Neuronal stem cell (in vitro differentiated cells): ENCODE data around the gene CNTNAP2.

Experiments used
- DNase-seq: peaks from one replicate; pipeline ENCODE4 v3.0.0-alpha.2; 2013; ENCODE audit warnings: low spot score
- H2AFZ ChIP-seq: one replicate; pipeline ENCODE4 v1.6.1; 2013; ENCODE audit warnings: mild to moderate bottlenecking, low read length, inconsistent platforms
- H2AK5ac ChIP-seq: 2 replicates; pipeline ENCODE4 v1.6.1; 2013; ENCODE audit warnings: low read depth, mild to moderate bottlenecking, inconsistent platforms, low read length, moderate library complexity, mixed read lengths
- H2BK120ac ChIP-seq: 2 replicates; pipeline ENCODE4 v1.6.1; 2013; ENCODE audit warnings: low read depth, mild to moderate bottlenecking, inconsistent platforms, low read length, moderate library complexity, mixed read lengths
- H2BK12ac ChIP-seq: one replicate; pipeline ENCODE4 v1.6.1; 2013; ENCODE audit warnings: low read length, inconsistent platforms
- H2BK15ac ChIP-seq: 2 replicates; pipeline ENCODE4 v1.6.1; 2013; ENCODE audit warnings: mild to moderate bottlenecking, low read length, inconsistent platforms, mixed read lengths
- H2BK5ac ChIP-seq: one replicate; pipeline ENCODE4 v1.6.1; 2013; ENCODE audit warnings: inconsistent platforms, mild to moderate bottlenecking, low read length, moderate library complexity
- H3K14ac ChIP-seq: one replicate; pipeline ENCODE4 v1.6.1; 2013; ENCODE audit warnings: low read length, inconsistent platforms
- H3K18ac ChIP-seq: 2 replicates; pipeline ENCODE4 v1.6.1; 2013; ENCODE audit warnings: low read length, inconsistent platforms
- H3K23ac ChIP-seq: 2 replicates; pipeline ENCODE4 v1.6.1; 2013; ENCODE audit warnings: low read depth, mild to moderate bottlenecking, mixed read lengths, low read length, inconsistent platforms; ENCODE audit not compliant: poor library complexity
- H3K27ac ChIP-seq: replicated peaks from 3 replicates; pipeline ENCODE4 v1.5.1; 2013; ENCODE audit warnings: low read length, inconsistent platforms
- H3K27me3 ChIP-seq, 3 experiments: 2 replicates each; pipeline ENCODE4 v1.6.1; 2013; ENCODE audit warnings: low read length in 3 of 3, mild to moderate bottlenecking in 2 of 3, inconsistent platforms in 1 of 3, low read depth in 1 of 3, mixed read lengths in 1 of 3, moderate library complexity in 1 of 3; ENCODE audit not compliant: control insufficient read depth in 3 of 3, insufficient read depth in 3 of 3
- H3K36me3 ChIP-seq, 2 donors: replicated peaks in 1 of 2; 2 replicates each; pipeline ENCODE4 v1.6.1; 2013; ENCODE audit warnings: low read length in 2 of 2; ENCODE audit not compliant: control insufficient read depth in 2 of 2, insufficient read depth in 2 of 2
- H3K4ac ChIP-seq: 2 replicates; pipeline ENCODE4 v1.6.1; 2013; ENCODE audit warnings: inconsistent platforms, mild to moderate bottlenecking, low read length, moderate library complexity
- H3K4me1 ChIP-seq, 2 donors: 1 replicate in 1 of 2; 2 replicates in 1 of 2; pipeline ENCODE4 v1.6.1; 2013; ENCODE audit warnings: low read length in 2 of 2, low read depth in 1 of 2; ENCODE audit not compliant: control insufficient read depth in 2 of 2, insufficient read depth in 1 of 2
- H3K4me2 ChIP-seq: one replicate; pipeline ENCODE4 v1.6.1; 2013; ENCODE audit warnings: mild to moderate bottlenecking, low read length, inconsistent platforms; ENCODE audit not compliant: insufficient read depth, poor library complexity, severe bottlenecking
- H3K4me3 ChIP-seq, 2 donors: 2 replicates each; pipeline ENCODE4 v1.5.1; 2013; ENCODE audit warnings: low read length in 2 of 2, mild to moderate bottlenecking in 2 of 2, inconsistent platforms in 1 of 2, moderate library complexity in 1 of 2
- H3K79me1 ChIP-seq: one replicate; pipeline ENCODE4 v1.6.1; 2013; ENCODE audit warnings: low read depth, mild to moderate bottlenecking, inconsistent platforms, low read length, moderate library complexity
- H3K9ac ChIP-seq: one replicate; pipeline ENCODE4 v1.6.1; 2013; ENCODE audit warnings: mild to moderate bottlenecking, low read depth, low read length, inconsistent platforms; ENCODE audit not compliant: poor library complexity
- H3K9me3 ChIP-seq, 2 donors: replicated peaks in 1 of 2; 2 replicates each; pipeline versions ENCODE3 to v1.6.1; 2013; ENCODE audit warnings: low read length in 2 of 2, mild to moderate bottlenecking in 2 of 2, inconsistent platforms in 1 of 2, low read depth in 1 of 2, mixed read lengths in 1 of 2, moderate library complexity in 1 of 2; ENCODE audit not compliant: control insufficient read depth in 2 of 2, insufficient read depth in 1 of 2
- H4K8ac ChIP-seq: one replicate; pipeline ENCODE4 v1.6.1; 2013; ENCODE audit warnings: low read depth, mild to moderate bottlenecking, inconsistent platforms, low read length, moderate library complexity
- H4K91ac ChIP-seq: one replicate; pipeline ENCODE4 v1.6.1; 2013; ENCODE audit warnings: low read length, low read depth, mild to moderate bottlenecking, inconsistent platforms; ENCODE audit not compliant: poor library complexity
- WGBS, 2 donors: extraction: QIAGEN DNeasy Blood & Tissue Kit; methylation state at CpG; one replicate each; pipeline ENCODE4 v1.1.7; 2013; ENCODE audit warnings: missing lambda C conversion rate in 2 of 2, mixed read lengths in 1 of 2; ENCODE audit not compliant: insufficient read length in 2 of 2, insufficient replicate concordance in 1 of 2; ENCODE audit errors: extremely low coverage in 2 of 2; 5-methylcytosine and 5-hydroxymethylcytosine counted together

The CNTNAP2 gene

DNA sequence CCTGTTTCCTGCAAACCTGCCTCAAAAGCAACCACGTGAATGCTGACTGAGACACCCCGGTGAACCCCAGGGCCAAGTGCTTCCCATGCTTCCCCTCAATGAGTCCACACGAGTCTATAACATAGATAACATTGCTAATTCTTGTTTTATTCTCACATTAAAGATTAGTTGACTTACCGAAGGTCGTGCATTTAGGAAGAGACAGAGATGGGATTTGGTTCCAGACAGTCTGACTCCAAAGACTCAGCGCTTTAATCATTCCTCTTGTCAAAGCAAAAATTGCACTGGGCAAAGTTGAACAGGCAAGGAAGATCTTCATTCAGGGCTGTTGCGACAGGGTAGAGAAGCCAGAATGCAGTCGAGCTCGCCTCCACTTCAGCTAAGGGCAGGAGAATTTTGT, 2038.4 kb downstream of the CNTNAP2 start:
- no CpG with 5 or more reads among the region's 9 CpGs for WGBS, 2 donors
- Histone ChIP-seq H3K4me1 (no peaks in the 10 kb centered on the region), H2AK5ac (no peak overlapping the region), H4K8ac (no peak overlapping the region), H2AFZ (no peak overlapping the region), H2BK15ac (no peak overlapping the region), H4K91ac (no peak overlapping the region), H3K9me3 (peaks cover 0 to 3% of the 10 kb centered on the region in 2 donors), H2BK5ac (no peak overlapping the region), H3K4ac (no peak overlapping the region), H3K4me2 (no peak overlapping the region), H3K36me3 (no peaks in the 10 kb centered on the region), H3K18ac (no peak overlapping the region), H3K14ac (no peak overlapping the region), H3K27me3 (no peaks in the 10 kb centered on the region), H3K23ac (no peak overlapping the region), H2BK120ac (no peak overlapping the region), H3K27ac (no peak overlapping the region), H2BK12ac (no peak overlapping the region), H3K4me3 (no peak overlapping the region), H3K79me1 (no peaks in the 10 kb centered on the region), H3K9ac (no peak overlapping the region)
- no peak for DNase-seq

- Histone ChIP-seq H4K8ac (no peak overlapping the region), H2AK5ac (no peak overlapping the region), H2BK120ac (no peak overlapping the region), H3K36me3 (no peaks in the 10 kb centered on the region), H2BK15ac (no peak overlapping the region), H4K91ac (no peak overlapping the region), H3K9me3 (peaks cover 0 to 3% of the 10 kb centered on the region in 2 donors), H2BK12ac (no peak overlapping the region), H2BK5ac (no peak overlapping the region), H2AFZ (no peak overlapping the region), H3K4me1 (no peaks in the 10 kb centered on the region), H3K9ac (no peak overlapping the region), H3K23ac (no peak overlapping the region), H3K27ac (no peak overlapping the region), H3K4me3 (no peak overlapping the region), H3K18ac (peak overlapping the region; percentile 3), H3K4ac (no peak overlapping the region), H3K4me2 (no peak overlapping the region), H3K79me1 (no peaks in the 10 kb centered on the region), H3K27me3 (no peaks in the 10 kb centered on the region), H3K14ac (no peak overlapping the region)
- no peak for DNase-seq
- no CpG with 5 or more reads among the region's 8 CpGs for WGBS, 2 donors
Measured at GRCh38 chr7:148155826-148156225, 2039.2 kb downstream of the CNTNAP2 start.

GRCh38 chr7:148156233-148156632, 2039.6 kb downstream of the CNTNAP2 start:
- H3K27me3 ChIP-seq: no peaks in the 10 kb centered on the region
- no peak overlapping the region for H2AFZ ChIP-seq
- no peak overlapping the region for H4K8ac ChIP-seq
- H2BK15ac ChIP-seq: no peak overlapping the region
- H3K4me2 ChIP-seq: no peak overlapping the region
- H3K27ac ChIP-seq: no peak overlapping the region
- no peak overlapping the region for H3K14ac ChIP-seq
- WGBS, 2 donors: no CpG with 5 or more reads among the region's 6 CpGs
- H4K91ac ChIP-seq: no peak overlapping the region
- no peak overlapping the region for H2BK5ac ChIP-seq
- no peak overlapping the region for H2BK12ac ChIP-seq
- H3K18ac ChIP-seq: no peak overlapping the region
- no peak overlapping the region for H3K4me3 ChIP-seq
- no peak overlapping the region for H3K4ac ChIP-seq
- DNase-seq: no peak
- H2AK5ac ChIP-seq: no peak overlapping the region
- H3K36me3 ChIP-seq: no peaks in the 10 kb centered on the region
- H3K9me3 ChIP-seq: peaks cover 0 to 3% of the 10 kb centered on the region in 2 donors
- H2BK120ac ChIP-seq: no peak overlapping the region
- no peaks in the 10 kb centered on the region for H3K4me1 ChIP-seq
- no peaks in the 10 kb centered on the region for H3K79me1 ChIP-seq
- no peak overlapping the region for H3K9ac ChIP-seq
- no peak overlapping the region for H3K23ac ChIP-seq

- no CpG with 5 or more reads among the region's 4 CpGs for WGBS, 2 donors
- H4K8ac ChIP-seq: no peak overlapping the region
- DNase-seq: no peak
- H3K9ac ChIP-seq: no peak overlapping the region
- H2BK5ac ChIP-seq: no peak overlapping the region
- H3K79me1 ChIP-seq: no peaks in the 10 kb centered on the region
- no peaks in the 10 kb centered on the region for H3K9me3 ChIP-seq
- H2BK12ac ChIP-seq: no peak overlapping the region
- no peaks in the 10 kb centered on the region for H3K36me3 ChIP-seq
- H3K4ac ChIP-seq: no peak overlapping the region
- H3K27ac ChIP-seq: no peak overlapping the region
- H3K23ac ChIP-seq: no peak overlapping the region
- no peak overlapping the region for H3K4me3 ChIP-seq
- H3K18ac ChIP-seq: no peak overlapping the region
- H2AFZ ChIP-seq: no peak overlapping the region
- H3K14ac ChIP-seq: no peak overlapping the region
- H3K4me2 ChIP-seq: no peak overlapping the region
- H2BK120ac ChIP-seq: no peak overlapping the region
- H2AK5ac ChIP-seq: no peak overlapping the region
- H3K27me3 ChIP-seq: no peaks in the 10 kb centered on the region
- no peak overlapping the region for H2BK15ac ChIP-seq
- no peak overlapping the region for H4K91ac ChIP-seq
- no peaks in the 10 kb centered on the region for H3K4me1 ChIP-seq
Measured at GRCh38 chr7:148159331-148159730, 2042.7 kb downstream of the CNTNAP2 start.
